ENCODE results near the gene OR11L1. TPM values are rescaled to one million over a fixed set of nuclear protein-coding genes. Genes with fewer than 3 reads are reported as not detected.

Gene OR11L1
- total RNA-seq, 1 donor from 2014 or later: not detected

DNA sequence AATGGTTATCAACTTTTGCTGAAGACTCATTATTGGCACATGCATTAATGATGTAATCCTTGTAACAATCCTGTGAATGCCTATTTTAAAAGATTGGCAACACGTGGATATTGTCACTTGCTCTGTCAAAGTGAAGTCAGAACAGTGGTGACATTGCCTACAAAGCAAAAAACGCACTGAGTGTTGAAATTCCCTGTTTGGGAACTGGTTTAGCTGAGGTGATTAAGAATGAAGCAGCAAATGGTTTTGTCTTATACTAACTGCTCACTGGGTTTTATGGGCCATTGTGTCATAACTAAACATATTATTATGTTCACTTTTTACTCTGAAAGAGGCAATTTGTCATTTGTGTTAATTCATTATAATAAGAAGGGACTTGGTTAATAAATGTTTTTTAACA lies 29.1 kb downstream of the OR11L1 start:
- Histone ChIP-seq H3K27me3 (ENCODE audit: low read depth) (no peaks in the 10 kb centered on the region), H3K4me1 (no peaks in the 10 kb centered on the region), H3K36me3 (no peaks in the 10 kb centered on the region), H3K9me3 (replicated peaks) (peaks cover 13% of the 10 kb centered on the region), H3K27ac (replicated peaks) (no peak overlapping the region), H3K4me3 (no peak overlapping the region)
- no peak for DNase-seq
- TF ChIP-seq, protein P1, sequence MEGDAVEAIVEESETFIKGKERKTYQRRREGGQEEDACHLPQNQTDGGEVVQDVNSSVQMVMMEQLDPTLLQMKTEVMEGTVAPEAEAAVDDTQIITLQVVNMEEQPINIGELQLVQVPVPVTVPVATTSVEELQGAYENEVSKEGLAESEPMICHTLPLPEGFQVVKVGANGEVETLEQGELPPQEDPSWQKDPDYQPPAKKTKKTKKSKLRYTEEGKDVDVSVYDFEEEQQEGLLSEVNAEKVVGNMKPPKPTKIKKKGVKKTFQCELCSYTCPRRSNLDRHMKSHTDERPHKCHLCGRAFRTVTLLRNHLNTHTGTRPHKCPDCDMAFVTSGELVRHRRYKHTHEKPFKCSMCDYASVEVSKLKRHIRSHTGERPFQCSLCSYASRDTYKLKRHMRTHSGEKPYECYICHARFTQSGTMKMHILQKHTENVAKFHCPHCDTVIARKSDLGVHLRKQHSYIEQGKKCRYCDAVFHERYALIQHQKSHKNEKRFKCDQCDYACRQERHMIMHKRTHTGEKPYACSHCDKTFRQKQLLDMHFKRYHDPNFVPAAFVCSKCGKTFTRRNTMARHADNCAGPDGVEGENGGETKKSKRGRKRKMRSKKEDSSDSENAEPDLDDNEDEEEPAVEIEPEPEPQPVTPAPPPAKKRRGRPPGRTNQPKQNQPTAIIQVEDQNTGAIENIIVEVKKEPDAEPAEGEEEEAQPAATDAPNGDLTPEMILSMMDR (IDR thresholded peaks at IDR 0.05; ENCODE audit: borderline replicate concordance): no peak
- intact Hi-C loops (cut with micrococcal nuclease): no loop called here

- Histone ChIP-seq H3K9me3 (replicated peaks) (peaks cover 9% of the 10 kb centered on the region), H3K36me3 (no peaks in the 10 kb centered on the region), H3K27me3 (ENCODE audit: low read depth) (no peaks in the 10 kb centered on the region), H3K27ac (replicated peaks) (no peak overlapping the region), H3K4me3 (no peak overlapping the region), H3K4me1 (no peaks in the 10 kb centered on the region)
- TF ChIP-seq, protein P1 (IDR thresholded peaks at IDR 0.05; ENCODE audit: borderline replicate concordance): no peak
- no peak for DNase-seq
- intact Hi-C loops (cut with micrococcal nuclease): no loop called here
Observed at GRCh38 chr1:247797518-247797917, 44.2 kb downstream of the OR11L1 start.

Other genes starting within 250 kb of the OR11L1 start
- not detected for gene OR2G3, start 236.3 kb downstream of the OR11L1 start, total RNA-seq
- not detected for gene OR13G1, start 162.2 kb downstream of the OR11L1 start, total RNA-seq
- not detected for gene OR6F1, start 125.2 kb downstream of the OR11L1 start, total RNA-seq
- not detected for gene OR14K1, start 103.3 kb downstream of the OR11L1 start, total RNA-seq
- not detected for gene OR14A2, start 93.8 kb downstream of the OR11L1 start, total RNA-seq
- gene OR1C1, start 81.3 kb downstream of the OR11L1 start, total RNA-seq: not detected
- not detected for gene OR14A16, start 17.8 kb downstream of the OR11L1 start, total RNA-seq
- gene TRIM58, start 15.3 kb upstream of the OR11L1 start, total RNA-seq: 0.16 TPM
- gene OR2W3, start 53.7 kb upstream of the OR11L1 start, total RNA-seq: not detected
- gene OR2T8, start 78.4 kb upstream of the OR11L1 start, total RNA-seq: not detected
- gene OR2AJ1, start 83.0 kb upstream of the OR11L1 start, total RNA-seq: not detected
- gene OR2L8, start 107.0 kb upstream of the OR11L1 start, total RNA-seq: not detected
- not detected for gene OR2AK2, start 123.3 kb upstream of the OR11L1 start, total RNA-seq
- gene OR2L5, start 171.8 kb upstream of the OR11L1 start, total RNA-seq: not detected
- not detected for gene OR2L2, start 188.2 kb upstream of the OR11L1 start, total RNA-seq
- not detected for gene OR2L3, start 204.9 kb upstream of the OR11L1 start, total RNA-seq